ENCODE results near the gene MSMP. TPM values are rescaled to one million over a fixed set of nuclear protein-coding genes. Genes with fewer than 3 reads are reported as not detected.

The MSMP gene
- polyA plus RNA-seq, 3 donors, result not detected

- no peak overlapping the region for H3K4me3 Mint-ChIP-seq
- H3K27me3 Mint-ChIP-seq (ENCODE audit: low read depth in 3 of 3), result no peaks in the 10 kb centered on the region
- WGBS (ENCODE audit: insufficient coverage), result 95% methylated on average over 8 of the region's 8 CpGs
Observed at GRCh38 chr9:35705372-35705771, 48.7 kb downstream of the MSMP start.

GRCh38 chr9:35703906-35704672 lies 50.0 kb downstream of the MSMP start:
- peak overlapping the region in 1 of 2 donors; percentile 6 for H3K27ac ChIP-seq (ENCODE audit: low read depth in 1 of 2, low read length in 2 of 2)
- no peak overlapping the region for H3K4me3 Mint-ChIP-seq

More at GRCh38 chr9:35705372-35705771, 48.7 kb downstream of the MSMP start:
- peaks cover 0 to 71% of the 10 kb centered on the region in 2 donors for H3K36me3 Mint-ChIP-seq
- no peaks in the 10 kb centered on the region for H3K79me2 ChIP-seq (ENCODE audit: insufficient read depth, low read length)
- peak overlapping the region in 2 of 7 donors; percentile 14 to 50 for H3K27ac Mint-ChIP-seq
- TF ChIP-seq, protein P1, sequence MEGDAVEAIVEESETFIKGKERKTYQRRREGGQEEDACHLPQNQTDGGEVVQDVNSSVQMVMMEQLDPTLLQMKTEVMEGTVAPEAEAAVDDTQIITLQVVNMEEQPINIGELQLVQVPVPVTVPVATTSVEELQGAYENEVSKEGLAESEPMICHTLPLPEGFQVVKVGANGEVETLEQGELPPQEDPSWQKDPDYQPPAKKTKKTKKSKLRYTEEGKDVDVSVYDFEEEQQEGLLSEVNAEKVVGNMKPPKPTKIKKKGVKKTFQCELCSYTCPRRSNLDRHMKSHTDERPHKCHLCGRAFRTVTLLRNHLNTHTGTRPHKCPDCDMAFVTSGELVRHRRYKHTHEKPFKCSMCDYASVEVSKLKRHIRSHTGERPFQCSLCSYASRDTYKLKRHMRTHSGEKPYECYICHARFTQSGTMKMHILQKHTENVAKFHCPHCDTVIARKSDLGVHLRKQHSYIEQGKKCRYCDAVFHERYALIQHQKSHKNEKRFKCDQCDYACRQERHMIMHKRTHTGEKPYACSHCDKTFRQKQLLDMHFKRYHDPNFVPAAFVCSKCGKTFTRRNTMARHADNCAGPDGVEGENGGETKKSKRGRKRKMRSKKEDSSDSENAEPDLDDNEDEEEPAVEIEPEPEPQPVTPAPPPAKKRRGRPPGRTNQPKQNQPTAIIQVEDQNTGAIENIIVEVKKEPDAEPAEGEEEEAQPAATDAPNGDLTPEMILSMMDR (IDR thresholded peaks at IDR 0.05), result no peak
- peak overlapping the region in 1 of 2 donors; percentile 5 for H3K27ac ChIP-seq (ENCODE audit: low read depth in 1 of 2, low read length in 2 of 2)
- H4K20me1 ChIP-seq (ENCODE audit: insufficient read depth, low read length), result peaks cover 97% of the 10 kb centered on the region
- H3K4me3 ChIP-seq (replicated peaks in 1 of 3; ENCODE audit: low read depth in 2 of 3, low read length in 3 of 3), result no peak overlapping the region
- peaks cover 94 to 99% of the 10 kb centered on the region in 2 donors for H3K36me3 ChIP-seq (replicated peaks in 1 of 2; ENCODE audit: control insufficient read depth in 1 of 2, insufficient read depth in 2 of 2, low read length in 2 of 2)
- H3K9ac ChIP-seq (ENCODE audit: insufficient read depth, low read length, poor library complexity, severe bottlenecking), result no peak overlapping the region
- no peak overlapping the region for H2AFZ ChIP-seq (ENCODE audit: insufficient read depth, low read depth, low read length, poor library complexity, severe bottlenecking)
- H3K9me3 ChIP-seq (replicated peaks in 1 of 2; ENCODE audit: control insufficient read depth in 1 of 2, insufficient read depth in 1 of 2, low read length in 2 of 2), result no peaks in the 10 kb centered on the region
- H3K27me3 ChIP-seq (ENCODE audit: control insufficient read depth in 2 of 2, insufficient read depth in 2 of 2, low read length in 2 of 2), result no peaks in the 10 kb centered on the region
- peaks cover 0 to 2% (median 0%) of the 10 kb centered on the region in 7 donors for H3K9me3 Mint-ChIP-seq
- no peaks in the 10 kb centered on the region for H3K4me1 Mint-ChIP-seq
- intact Hi-C loops (cut with micrococcal nuclease), result no loop called here
- H3K4me1 ChIP-seq (ENCODE audit: control insufficient read depth in 1 of 2, insufficient read depth in 2 of 2, low read length in 2 of 2), result no peaks in the 10 kb centered on the region
- no peak for DNase-seq
- no peak overlapping the region for H3K4me2 ChIP-seq (replicated peaks; ENCODE audit: extremely low read depth, low read length, poor library complexity, severe bottlenecking)

More at GRCh38 chr9:35703906-35704672, 50.0 kb downstream of the MSMP start:
- Histone ChIP-seq H2AFZ (ENCODE audit: insufficient read depth, low read depth, low read length, poor library complexity, severe bottlenecking) (no peak overlapping the region), H3K4me3 (replicated peaks in 1 of 3; ENCODE audit: low read depth in 2 of 3, low read length in 3 of 3) (no peak overlapping the region), H3K27me3 (ENCODE audit: control insufficient read depth in 2 of 2, insufficient read depth in 2 of 2, low read length in 2 of 2) (no peaks in the 10 kb centered on the region), H3K36me3 (replicated peaks in 1 of 2; ENCODE audit: control insufficient read depth in 1 of 2, insufficient read depth in 2 of 2, low read length in 2 of 2) (peaks cover 98 to 100% of the 10 kb centered on the region in 2 donors), H3K9ac (ENCODE audit: insufficient read depth, low read length, poor library complexity, severe bottlenecking) (no peak overlapping the region), H4K20me1 (ENCODE audit: insufficient read depth, low read length) (peaks cover 100% of the 10 kb centered on the region), H3K4me2 (replicated peaks; ENCODE audit: extremely low read depth, low read length, poor library complexity, severe bottlenecking) (no peak overlapping the region), H3K79me2 (ENCODE audit: insufficient read depth, low read length) (no peaks in the 10 kb centered on the region), H3K9me3 (replicated peaks in 1 of 2; ENCODE audit: control insufficient read depth in 1 of 2, insufficient read depth in 1 of 2, low read length in 2 of 2) (no peaks in the 10 kb centered on the region), H3K4me1 (ENCODE audit: control insufficient read depth in 1 of 2, insufficient read depth in 2 of 2, low read length in 2 of 2) (no peaks in the 10 kb centered on the region)
- H3K27ac Mint-ChIP-seq, result peak overlapping the region in 1 of 7 donors; percentile 39
- no peaks in the 10 kb centered on the region for H3K4me1 Mint-ChIP-seq
- TF ChIP-seq, protein P1 (IDR thresholded peaks at IDR 0.05), result no peak
- no peaks in the 10 kb centered on the region for H3K27me3 Mint-ChIP-seq (ENCODE audit: low read depth in 3 of 3)
- no peak for DNase-seq
- WGBS (ENCODE audit: insufficient coverage), result 98% methylated on average over 25 of the region's 26 CpGs
- intact Hi-C loops (cut with micrococcal nuclease), result no loop called here
- H3K9me3 Mint-ChIP-seq, result peaks cover 0 to 2% (median 0%) of the 10 kb centered on the region in 7 donors
- H3K36me3 Mint-ChIP-seq, result peaks cover 0 to 65% of the 10 kb centered on the region in 2 donors

Small RNA genes lying within 50 kb of the gene (small RNA-seq; reads per million reads assigned to genes)
- 0.94 reads per million for gene MIR6853 (ENCODE audit: insufficient read length, low read depth)

Other genes with a start within 250 kb of the MSMP start
- 10 to 100 TPM in 1 of 3 donors, 1 to 10 TPM in 2; 2.9 to 38.3 (median 2.9) TPM for gene TESK1, start 149.0 kb downstream of the MSMP start, polyA plus RNA-seq
- gene CD72, start 135.9 kb downstream of the MSMP start, polyA plus RNA-seq, result 1 to 10 TPM; 1.6 to 6.8 (median 1.8) TPM
- under 1 TPM in 2 of 3 donors, not detected in 1; 0.27 to 0.36 TPM for gene SIT1, start 103.3 kb downstream of the MSMP start, polyA plus RNA-seq
- gene RMRP, start 96.3 kb downstream of the MSMP start, polyA plus RNA-seq, result 10 to 100 TPM in 1 of 3 donors, not detected in 2; 13.3 TPM
- gene CCDC107, start 96.0 kb downstream of the MSMP start, polyA plus RNA-seq, result 10 to 100 TPM; 17.2 to 32.6 (median 23.2) TPM
- gene ARHGEF39, start 89.1 kb downstream of the MSMP start, polyA plus RNA-seq, result under 1 TPM; 0.13 to 0.53 (median 0.42) TPM
- gene CA9, start 80.3 kb downstream of the MSMP start, polyA plus RNA-seq, result not detected
- gene TPM2, start 64.4 kb downstream of the MSMP start, polyA plus RNA-seq, result 1 to 10 TPM in 1 of 3 donors, not detected in 2; 7.7 TPM
- gene TLN1, start 22.1 kb downstream of the MSMP start, polyA plus RNA-seq, result 100 to 1,000 TPM in 1 of 3 donors, 10 to 100 TPM in 2; 46.6 to 251 (median 93.0) TPM
- gene CREB3, start 21.6 kb downstream of the MSMP start, polyA plus RNA-seq, result 10 to 100 TPM; 17.4 to 38.7 (median 32.2) TPM
- 100 to 1,000 TPM in 1 of 3 donors, 10 to 100 TPM in 2; 18.1 to 130 (median 26.4) TPM for gene GBA2, start 5.0 kb downstream of the MSMP start, polyA plus RNA-seq
- 1 to 10 TPM; 2.3 to 9.0 (median 3.3) TPM for gene RGP1, start 5.0 kb downstream of the MSMP start, polyA plus RNA-seq
- gene NPR2, start 37.3 kb upstream of the MSMP start, polyA plus RNA-seq, result under 1 TPM in 1 of 3 donors, not detected in 2; 0.48 TPM
- gene SPAG8, start 58.0 kb upstream of the MSMP start, polyA plus RNA-seq, result 1 to 10 TPM in 1 of 3 donors, under 1 TPM in 2; 0.52 to 2.9 (median 0.68) TPM
- gene HINT2, start 60.8 kb upstream of the MSMP start, polyA plus RNA-seq, result 10 to 100 TPM; 19.9 to 64.5 (median 59.1) TPM
- gene FAM221B, start 74.5 kb upstream of the MSMP start, polyA plus RNA-seq, result under 1 TPM in 2 of 3 donors, not detected in 1; 0.05 to 0.63 TPM
- gene TMEM8B, start 75.0 kb upstream of the MSMP start, polyA plus RNA-seq, result 10 to 100 TPM in 1 of 3 donors, 1 to 10 TPM in 2; 2.6 to 11.6 (median 3.8) TPM
- not detected for gene OR13J1, start 116.1 kb upstream of the MSMP start, polyA plus RNA-seq
- not detected for gene HRCT1, start 151.9 kb upstream of the MSMP start, polyA plus RNA-seq
- gene SPAAR, start 155.2 kb upstream of the MSMP start, polyA plus RNA-seq, result not detected
- not detected for gene OR2S2, start 203.9 kb upstream of the MSMP start, polyA plus RNA-seq